Left lung (tissue), 10 donors: ENCODE results near the gene ROPN1. TPM values are rescaled to one million over a fixed set of nuclear protein-coding genes. Genes with fewer than 3 reads are reported as not detected.
A peak's percentile ranks its signal among the peaks of the same experiment; 100 is the strongest.

ENCODE experiments used
- ATAC-seq: fragments of 200-7000 bp; cut with Tn5 transposase; one replicate; pipeline ENCODE4 v1.9.1; 2020; ENCODE audit warnings: moderate library complexity
- DNase-seq, 4 donors: peaks; one replicate each; pipeline ENCODE4 v3.0.0-alpha.2; 2013 to 2020
- H3K27ac ChIP-seq, 2 donors: fragments of 200-600 bp; sonication (generic) in 1 of 2; one replicate each; pipeline versions ENCODE4 v1.5.0 to v1.8.0; 2020 to 2021
- H3K27me3 ChIP-seq, 2 donors: fragments of 200-600 bp; sonication (generic) in 1 of 2; one replicate each; pipeline versions ENCODE4 v1.5.0 to v1.8.0; 2020 to 2021
- H3K36me3 ChIP-seq, 2 donors: fragments of 200-600 bp; sonication (generic) in 1 of 2; one replicate each; pipeline versions ENCODE4 v1.5.0 to v1.8.0; 2020 to 2021
- H3K4me1 ChIP-seq, 2 donors: fragments of 200-600 bp; one replicate each; pipeline ENCODE4 v1.8.0; 2021
- H3K4me3 ChIP-seq, 2 donors: fragments of 200-600 bp; sonication (generic) in 1 of 2; one replicate each; pipeline versions ENCODE4 v1.5.0 to v1.8.0; 2020 to 2021; ENCODE audit warnings: mild to moderate bottlenecking in 1 of 2
- H3K9me3 ChIP-seq, 2 donors: fragments of 200-600 bp; sonication (generic) in 1 of 2; one replicate each; pipeline versions ENCODE4 v1.5.0 to v1.8.0; 2020 to 2021
- intact Hi-C, 2 donors: fragments of 100-400 bp; cut with DNase I; formaldehyde crosslinking; loops; one replicate each; pipeline versions ENCODE4 v1.11.2 to v1.14.2; 2022
- polyA plus RNA-seq, 6 donors: library from polyadenylated mRNA; unstranded; fragments of 120-200 nt; gene quantifications; one replicate each; pipeline ENCODE4 v1.2.1, GENCODE V29; 2013; ENCODE audit not compliant: insufficient read length in 6 of 6
- total RNA-seq, 2 donors: library from RNA; stranded (reverse); fragmentation: NEBNext Ultra II Directional; extraction: Animal tissue kit (Norgen Biotek cat#: 25700); gene quantifications; one replicate each; pipeline ENCODE4 v1.2.1, GENCODE V29; 2021
- TF ChIP-seq, protein P1 (sequence below), 2 donors: fragments of 200-600 bp; sonication (generic) in 1 of 2; IDR thresholded peaks; one replicate each; pipeline versions ENCODE4 v1.5.0 to v1.8.0; 2021; ENCODE audit warnings: antibody characterized with exemption in 2 of 2
- donor health status: DM: no; HTN: yes; CAD: no.
- donor health status: DM: no; HTN: no; CAD: no.

The ROPN1 gene
- total and polyA plus RNA-seq, 8 donors = 0.15 to 0.31 (median 0.28) TPM; not detected in 2

DNA sequence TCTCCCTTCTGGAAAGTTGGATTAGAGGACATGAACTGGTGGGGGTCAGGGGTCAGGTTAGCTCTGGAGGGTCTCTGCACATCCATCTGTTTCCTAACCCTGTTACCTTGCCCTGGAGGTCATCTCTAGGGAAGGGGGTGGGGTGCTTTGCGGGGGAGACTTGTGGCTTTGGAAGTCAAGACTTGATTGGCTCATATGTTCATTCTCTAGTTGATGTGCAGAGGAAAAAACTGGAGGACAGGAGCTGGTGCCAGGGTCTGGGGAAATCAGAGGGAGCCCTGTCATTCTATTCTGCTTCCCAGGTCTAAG is 42.9 kb upstream of the ROPN1 start:
- TF ChIP-seq, protein P1, sequence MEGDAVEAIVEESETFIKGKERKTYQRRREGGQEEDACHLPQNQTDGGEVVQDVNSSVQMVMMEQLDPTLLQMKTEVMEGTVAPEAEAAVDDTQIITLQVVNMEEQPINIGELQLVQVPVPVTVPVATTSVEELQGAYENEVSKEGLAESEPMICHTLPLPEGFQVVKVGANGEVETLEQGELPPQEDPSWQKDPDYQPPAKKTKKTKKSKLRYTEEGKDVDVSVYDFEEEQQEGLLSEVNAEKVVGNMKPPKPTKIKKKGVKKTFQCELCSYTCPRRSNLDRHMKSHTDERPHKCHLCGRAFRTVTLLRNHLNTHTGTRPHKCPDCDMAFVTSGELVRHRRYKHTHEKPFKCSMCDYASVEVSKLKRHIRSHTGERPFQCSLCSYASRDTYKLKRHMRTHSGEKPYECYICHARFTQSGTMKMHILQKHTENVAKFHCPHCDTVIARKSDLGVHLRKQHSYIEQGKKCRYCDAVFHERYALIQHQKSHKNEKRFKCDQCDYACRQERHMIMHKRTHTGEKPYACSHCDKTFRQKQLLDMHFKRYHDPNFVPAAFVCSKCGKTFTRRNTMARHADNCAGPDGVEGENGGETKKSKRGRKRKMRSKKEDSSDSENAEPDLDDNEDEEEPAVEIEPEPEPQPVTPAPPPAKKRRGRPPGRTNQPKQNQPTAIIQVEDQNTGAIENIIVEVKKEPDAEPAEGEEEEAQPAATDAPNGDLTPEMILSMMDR (IDR thresholded peaks at IDR 0.05) = no peak
- Histone ChIP-seq H3K9me3 (no peaks in the 10 kb centered on the region), H3K27me3 (peaks cover 11 to 75% of the 10 kb centered on the region in 2 donors), H3K36me3 (no peaks in the 10 kb centered on the region), H3K4me3 (peak overlapping the region in 1 of 2 donors; percentile 57), H3K4me1 (peaks cover 0 to 19% of the 10 kb centered on the region in 2 donors), H3K27ac (no peak overlapping the region)
- no peak for DNase-seq
- intact Hi-C loops = loop anchor here in 1 of 2 donors (10.0 kb wide), 1 partner anchor 50 kb away; no protein-coding TSS in a partner anchor
- ATAC-seq = no peak

DNA sequence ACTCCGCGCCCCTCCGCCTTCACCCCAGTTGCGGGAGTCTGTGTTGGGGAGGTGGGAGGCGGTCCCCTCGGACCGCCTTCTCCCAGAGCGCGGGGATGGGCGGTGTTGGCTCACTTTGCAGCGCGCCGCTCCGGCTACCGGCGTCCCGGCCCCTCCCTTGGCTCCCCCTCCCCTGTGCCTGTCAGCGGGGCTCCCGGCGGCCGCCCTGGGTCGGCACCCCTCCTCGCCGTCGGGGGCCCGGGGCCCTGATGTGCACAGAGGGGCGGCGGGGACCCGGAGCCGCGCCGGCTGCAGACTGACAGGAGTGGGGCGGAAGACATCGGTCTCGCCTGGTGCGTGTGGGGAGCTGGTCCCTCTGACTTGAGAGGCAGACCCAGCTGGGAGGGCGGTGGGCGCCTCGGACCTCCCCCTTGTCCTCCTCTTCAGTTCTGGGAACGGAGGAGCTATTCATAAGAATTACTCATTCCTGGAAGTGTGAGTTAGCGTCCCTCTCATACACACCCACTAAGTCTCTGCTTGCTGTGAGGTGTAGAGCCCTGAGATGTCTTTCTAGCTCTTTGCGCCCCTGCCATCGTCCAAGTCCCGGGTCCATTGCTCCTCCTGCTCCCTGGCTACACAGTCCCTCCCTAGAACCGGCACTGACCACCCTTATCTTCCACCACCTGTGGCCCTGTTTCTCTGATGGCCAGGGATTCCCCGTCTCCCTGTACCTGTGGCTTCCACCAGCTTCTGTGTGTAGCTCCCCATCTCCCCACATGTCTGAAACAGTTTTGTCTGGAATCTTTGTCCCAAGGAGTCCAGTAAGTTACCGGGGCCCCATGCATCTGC is 42.3 kb upstream of the ROPN1 start:
- peak overlapping the region in 1 of 2 donors; percentile 73 for H3K27ac ChIP-seq
- no peaks in the 10 kb centered on the region for H3K9me3 ChIP-seq
- H3K4me1 ChIP-seq = peaks cover 0 to 19% of the 10 kb centered on the region in 2 donors
- peak overlapping the region; percentile 57 to 60 for H3K4me3 ChIP-seq
- H3K36me3 ChIP-seq = no peaks in the 10 kb centered on the region
- intact Hi-C loops = loop anchor here in 1 of 2 donors (10.0 kb wide), 1 partner anchor 51 kb away; no protein-coding TSS in a partner anchor
- ATAC-seq (peak; percentile 3), DNase-seq (peak in 3 of 4 donors; percentile 26 to 75 (median 37))
- TF ChIP-seq, protein P1 (IDR thresholded peaks at IDR 0.05) = no peak
- peaks cover 11 to 81% of the 10 kb centered on the region in 2 donors for H3K27me3 ChIP-seq

DNA sequence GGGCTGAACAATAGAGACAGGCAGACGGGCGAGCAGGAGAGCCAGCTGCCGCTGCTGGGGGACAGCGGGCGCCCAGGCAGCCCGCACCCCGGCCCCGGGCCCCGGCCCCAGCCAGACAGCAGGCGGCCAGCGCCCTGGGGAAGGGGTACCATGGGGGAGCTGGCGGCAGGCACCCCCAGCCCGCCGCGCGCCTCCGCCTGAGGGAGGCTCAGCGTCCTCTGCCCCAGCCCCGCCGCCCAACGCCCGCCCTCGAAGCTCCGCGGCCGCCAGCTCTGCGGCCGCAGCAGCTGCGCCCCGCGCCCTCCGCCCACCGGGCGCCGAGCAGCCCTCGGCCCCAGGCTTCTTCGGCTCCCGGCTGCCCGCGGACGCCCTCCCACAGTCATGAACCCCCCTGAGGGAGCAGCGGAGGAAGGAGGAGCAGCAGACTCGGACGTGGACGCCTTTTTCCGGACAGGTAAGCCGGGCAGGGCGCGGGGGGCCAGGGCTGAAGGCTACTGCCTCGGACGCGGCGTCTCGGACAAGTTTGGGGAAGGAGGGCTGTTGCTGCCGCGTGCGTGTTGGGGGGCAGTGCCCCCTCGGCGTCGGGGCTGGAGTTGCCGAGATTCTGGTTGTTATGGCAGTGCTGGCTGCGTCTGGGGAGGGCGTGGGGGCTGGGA is 41.6 kb upstream of the ROPN1 start, which contains the start of gene KALRN:
Gene KALRN, plus strand, starts transcription at position 10 of the 656 bp plus-strand sequence.
- peak within 1 kb of the TSS; percentile 59 to 73 for H3K27ac ChIP-seq
- no peaks in the 10 kb centered on the region for H3K36me3 ChIP-seq
- peak within 1 kb of the TSS; percentile 57 to 60 for H3K4me3 ChIP-seq
- peak in 2 of 4 donors; percentile 22 to 82 for DNase-seq
- intact Hi-C loops = loop anchor here in 1 of 2 donors (10.0 kb wide), 1 partner anchor 51 kb away; no protein-coding TSS in a partner anchor
- peaks cover 0 to 19% of the 10 kb centered on the region in 2 donors for H3K4me1 ChIP-seq
- TF ChIP-seq, protein P1 (IDR thresholded peaks at IDR 0.05) = peak; percentile 8 to 22
- peaks cover 11 to 85% of the 10 kb centered on the region in 2 donors for H3K27me3 ChIP-seq
- peak; percentile 40 for ATAC-seq
- no peaks in the 10 kb centered on the region for H3K9me3 ChIP-seq

DNA sequence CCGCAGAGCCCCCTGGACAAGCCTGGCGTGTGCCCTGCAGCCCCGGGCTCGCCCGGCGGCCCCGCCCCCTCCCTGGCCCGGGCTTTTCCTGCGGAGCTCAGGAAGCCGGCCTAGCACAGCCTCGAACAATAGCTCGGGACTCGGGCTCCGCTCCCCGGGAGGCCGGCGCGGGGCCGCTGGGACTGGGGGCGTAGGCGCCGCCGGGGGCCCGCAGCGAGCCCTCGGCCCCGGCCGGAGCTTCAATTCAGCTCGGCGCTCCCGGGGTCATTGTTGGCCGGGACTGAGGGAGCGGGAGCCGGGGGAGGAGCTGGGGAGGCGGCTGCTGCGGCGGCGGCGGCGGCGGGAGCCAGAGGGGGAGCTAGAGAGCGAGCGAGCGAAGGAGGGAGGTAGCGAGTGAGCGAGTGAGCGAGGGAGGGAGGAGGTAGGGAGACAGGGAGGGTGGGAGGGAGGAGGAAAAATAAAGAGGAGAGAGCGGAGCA is 41.0 kb upstream of the ROPN1 start:
- peak; percentile 98 for ATAC-seq
- Histone ChIP-seq H3K27me3 (peaks cover 11 to 89% of the 10 kb centered on the region in 2 donors), H3K4me1 (peaks cover 0 to 19% of the 10 kb centered on the region in 2 donors), H3K4me3 (peak overlapping the region; percentile 57 to 60), H3K27ac (peak overlapping the region; percentile 59 to 73), H3K9me3 (no peaks in the 10 kb centered on the region), H3K36me3 (no peaks in the 10 kb centered on the region)
- TF ChIP-seq, protein P1 (IDR thresholded peaks at IDR 0.05) = peak; percentile 71 to 80
- DNase-seq = peak; percentile 80 to 93 (median 88)
- intact Hi-C loops = loop anchor here in 1 of 2 donors (10.0 kb wide), 1 partner anchor 52 kb away; no protein-coding TSS in a partner anchor
